GM19452 (cell line): Measurements from ENCODE around the gene ASXL3.

Experiments used
- ATAC-seq: cut with Tn5 transposase; IDR thresholded peaks from one replicate; pipeline ENCODE4 v1.9.1; 2021; ENCODE audit not compliant: unreplicated experiment

ASXL3 gene

DNA sequence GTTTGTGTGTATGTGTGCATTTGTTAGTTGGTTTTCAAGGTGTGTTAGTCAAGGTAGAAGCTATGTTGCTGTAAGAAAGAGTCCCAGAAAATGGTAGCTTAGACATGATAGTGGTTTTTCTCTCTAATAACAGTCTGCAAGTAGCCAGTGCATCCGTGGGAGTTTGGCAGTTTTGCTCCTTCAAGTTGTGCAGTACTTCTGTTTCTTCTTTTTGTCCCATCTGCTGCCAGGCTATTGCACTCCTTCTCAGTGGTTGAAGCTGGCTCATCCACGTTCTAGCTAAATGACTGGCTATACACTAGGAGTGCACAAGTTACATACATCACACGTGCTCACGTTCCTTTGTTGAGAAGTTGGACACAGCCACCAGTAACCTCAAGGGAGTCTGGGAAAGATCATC is 134.7 kb downstream of the ASXL3 start:
- no peak for ATAC-seq

DNA sequence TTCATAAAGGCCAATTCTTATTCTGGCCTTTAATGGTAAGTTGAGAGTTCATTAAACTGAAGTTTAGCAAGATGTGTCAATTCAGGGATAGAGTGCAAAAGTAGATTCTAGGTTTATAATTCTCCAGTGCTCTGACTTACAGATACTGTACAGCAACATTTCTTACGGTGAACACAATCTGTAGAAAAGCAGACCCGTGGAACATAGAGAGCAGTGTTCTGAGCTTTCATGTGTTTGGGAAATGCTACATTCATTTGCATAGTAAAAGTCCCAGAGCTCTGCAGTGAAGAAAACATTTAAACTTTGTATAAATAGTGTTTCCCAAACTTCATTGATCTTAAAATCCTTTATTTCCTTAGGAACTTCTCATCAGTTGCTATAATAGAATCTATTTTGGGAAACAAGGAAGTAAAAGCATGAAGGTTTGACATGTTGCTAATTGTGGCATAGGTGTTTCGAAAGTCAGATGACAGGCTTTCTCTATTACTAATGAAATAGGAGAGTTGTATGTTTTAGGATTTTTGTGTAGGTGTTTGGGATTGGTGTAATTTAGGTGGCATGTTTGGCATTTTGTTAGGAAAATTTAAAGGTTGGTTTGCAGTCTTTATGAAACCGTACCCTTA is 138.2 kb downstream of the ASXL3 start:
- no peak for ATAC-seq

- ATAC-seq = no peak
These were observed 139.3 kb downstream of the ASXL3 start for GRCh38 chr18:33717339-33717738.

DNA sequence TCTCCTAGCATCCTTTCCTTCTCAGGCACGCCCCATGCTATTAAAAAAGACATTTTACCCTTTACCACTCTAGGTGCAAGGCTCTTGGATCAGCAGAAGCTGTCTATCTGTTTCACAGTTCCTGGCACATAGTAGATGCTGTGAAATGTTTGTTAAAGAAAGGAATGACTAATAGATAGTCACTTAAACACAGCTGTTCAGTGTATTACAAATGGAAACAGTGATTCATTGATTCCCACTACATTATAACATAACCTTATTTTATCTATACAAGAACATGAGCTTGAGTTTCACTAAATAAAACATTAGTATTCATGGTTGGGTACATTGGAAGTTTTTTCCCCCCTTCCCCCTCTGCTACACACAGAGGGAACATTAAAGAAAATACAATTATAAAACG is 142.1 kb downstream of the ASXL3 start:
- no peak for ATAC-seq

GRCh38 chr18:33729556-33729955 is 151.5 kb downstream of the ASXL3 start:
- ATAC-seq = no peak

GRCh38 chr18:33733376-33733775 is 155.4 kb downstream of the ASXL3 start:
- ATAC-seq = no peak

DNA sequence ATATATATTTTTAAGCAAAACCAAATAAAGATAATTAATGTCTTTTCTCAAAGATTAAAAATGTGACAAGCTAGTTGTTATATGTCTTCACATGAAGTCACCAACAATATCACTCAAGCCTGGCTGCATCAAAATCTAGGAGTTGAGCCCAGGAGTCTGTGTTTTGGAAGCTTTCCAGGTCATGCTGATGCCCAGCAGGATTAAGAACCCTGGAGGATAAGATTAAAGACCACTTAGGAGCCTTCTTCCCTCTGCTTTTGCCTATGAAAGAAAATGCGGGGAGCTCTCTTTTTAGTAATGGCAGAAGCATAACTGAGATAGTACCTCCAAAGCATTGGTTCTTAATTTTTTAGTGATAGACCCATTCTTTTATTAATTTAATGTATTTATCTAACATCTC is 157.4 kb downstream of the ASXL3 start:
- no peak for ATAC-seq

GRCh38 chr18:33741760-33742159 is 163.7 kb downstream of the ASXL3 start:
- ATAC-seq = no peak

DNA sequence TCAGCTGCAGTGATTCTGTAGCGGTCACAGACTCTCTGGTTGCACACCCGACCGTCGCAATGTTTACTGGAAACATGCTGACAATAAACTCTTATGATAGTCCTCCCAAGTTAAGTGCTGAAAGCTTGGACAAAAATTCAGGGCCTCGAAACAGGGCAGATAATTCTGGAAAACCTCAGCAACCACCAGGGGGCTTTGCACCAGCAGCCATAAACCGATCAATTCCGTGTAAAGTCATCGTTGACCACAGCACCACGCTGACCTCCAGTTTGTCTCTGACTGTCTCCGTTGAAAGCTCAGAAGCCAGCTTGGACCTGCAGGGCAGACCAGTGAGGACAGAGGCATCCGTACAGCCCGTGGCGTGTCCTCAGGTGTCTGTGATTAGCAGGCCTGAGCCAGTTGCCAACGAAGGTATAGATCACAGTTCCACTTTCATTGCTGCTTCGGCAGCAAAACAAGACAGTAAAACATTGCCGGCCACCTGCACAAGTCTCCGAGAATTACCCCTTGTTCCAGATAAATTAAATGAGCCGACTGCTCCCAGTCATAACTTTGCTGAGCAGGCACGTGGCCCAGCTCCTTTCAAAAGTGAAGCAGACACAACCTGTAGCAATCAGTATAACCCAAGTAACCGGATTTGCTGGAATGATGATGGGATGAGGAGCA is 166.1 kb downstream of the ASXL3 start:
- no peak for ATAC-seq

- no peak for ATAC-seq
These were observed 167.3 kb downstream of the ASXL3 start for GRCh38 chr18:33745151-33745795.

DNA sequence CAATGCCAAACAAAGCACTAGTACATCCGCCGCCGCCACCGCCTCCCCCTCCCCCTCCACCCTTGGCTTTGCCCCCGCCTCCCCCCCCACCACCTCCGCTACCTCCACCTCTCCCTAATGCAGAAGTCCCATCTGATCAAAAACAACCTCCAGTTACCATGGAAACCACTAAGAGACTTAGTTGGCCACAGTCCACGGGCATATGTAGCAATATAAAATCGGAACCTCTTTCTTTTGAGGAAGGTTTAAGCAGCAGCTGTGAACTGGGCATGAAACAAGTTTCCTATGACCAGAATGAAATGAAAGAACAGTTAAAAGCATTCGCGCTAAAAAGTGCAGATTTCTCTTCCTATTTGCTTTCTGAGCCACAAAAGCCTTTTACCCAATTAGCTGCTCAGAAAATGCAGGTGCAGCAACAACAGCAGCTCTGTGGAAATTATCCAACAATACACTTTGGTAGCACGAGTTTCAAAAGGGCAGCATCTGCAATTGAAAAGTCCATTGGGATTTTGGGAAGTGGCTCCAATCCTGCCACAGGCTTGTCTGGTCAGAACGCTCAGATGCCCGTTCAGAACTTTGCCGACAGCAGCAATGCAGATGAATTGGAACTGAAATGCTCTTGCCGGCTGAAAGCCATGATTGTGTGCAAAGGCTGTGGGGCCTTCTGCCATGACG is 168.0 kb downstream of the ASXL3 start:
- ATAC-seq = no peak

DNA sequence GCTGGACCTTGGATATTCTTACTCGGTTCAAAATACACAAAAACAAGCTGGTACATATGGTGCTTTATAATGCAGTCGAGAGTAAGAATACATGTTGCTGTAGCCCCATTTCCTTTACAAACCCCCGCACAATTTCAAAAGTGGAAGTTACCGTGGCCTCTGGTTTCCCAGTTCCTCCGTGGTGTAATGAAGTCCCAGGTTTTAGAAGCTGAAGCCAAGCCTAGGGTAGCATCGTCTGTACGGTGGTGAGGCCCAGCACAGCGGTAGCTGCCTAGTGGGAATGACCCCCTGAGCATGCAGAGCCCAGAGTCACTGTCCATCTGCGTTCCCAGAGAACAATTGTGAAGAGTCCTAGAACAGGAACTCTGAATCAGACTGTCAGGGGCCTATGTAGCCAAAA is 171.8 kb downstream of the ASXL3 start:
- ATAC-seq = no peak

- no peak for ATAC-seq
These were observed 172.3 kb downstream of the ASXL3 start for GRCh38 chr18:33750366-33750765.

DNA sequence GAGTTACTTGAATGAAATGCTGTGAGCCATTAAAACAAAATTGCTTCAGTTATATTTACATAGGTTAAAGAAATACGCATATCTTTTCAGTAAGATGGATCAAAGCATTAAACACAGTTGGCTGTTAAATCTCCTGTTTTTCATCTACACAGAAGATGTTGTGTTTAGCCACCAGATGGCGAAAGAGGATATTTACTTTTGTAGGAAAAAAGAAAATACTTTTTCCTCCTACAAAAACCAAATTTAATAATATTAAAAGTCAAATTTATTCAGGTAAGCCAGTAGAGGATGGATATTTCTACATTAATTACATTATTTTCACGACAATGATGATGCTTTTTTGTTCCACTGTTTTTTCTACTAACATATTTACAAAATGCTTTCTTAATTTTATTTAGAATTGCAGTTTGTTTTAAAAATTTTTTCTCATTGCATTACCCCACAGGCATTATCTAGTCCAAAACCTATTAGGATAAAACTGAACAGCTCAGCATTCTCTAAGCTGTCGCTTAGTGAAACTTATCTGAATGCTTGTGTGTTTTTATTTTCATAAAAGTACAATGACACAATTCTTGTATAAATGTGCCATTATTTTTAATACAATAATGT is 173.7 kb downstream of the ASXL3 start:
- ATAC-seq = no peak

DNA sequence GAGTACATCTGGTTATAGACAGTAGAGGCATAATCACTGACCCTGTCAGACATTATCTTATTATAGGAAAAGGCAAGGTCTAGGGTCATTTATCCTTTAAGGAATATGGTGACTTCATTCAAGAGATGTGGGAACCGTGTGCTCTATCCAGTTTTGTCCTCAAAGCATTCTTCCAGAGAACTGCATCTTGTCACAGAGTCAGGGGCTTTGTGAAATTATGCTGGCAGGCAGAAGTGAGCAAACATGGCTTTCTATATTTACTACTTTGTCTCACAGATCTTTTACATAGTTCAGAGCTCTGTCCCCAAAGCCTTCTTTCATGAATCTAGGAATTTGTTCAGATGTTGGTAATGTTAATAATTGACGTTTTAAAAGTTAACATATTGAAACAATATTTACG is 177.4 kb downstream of the ASXL3 start:
- ATAC-seq = no peak

GRCh38 chr18:33755931-33756560 is 178.0 kb downstream of the ASXL3 start:
- no peak for ATAC-seq

DNA sequence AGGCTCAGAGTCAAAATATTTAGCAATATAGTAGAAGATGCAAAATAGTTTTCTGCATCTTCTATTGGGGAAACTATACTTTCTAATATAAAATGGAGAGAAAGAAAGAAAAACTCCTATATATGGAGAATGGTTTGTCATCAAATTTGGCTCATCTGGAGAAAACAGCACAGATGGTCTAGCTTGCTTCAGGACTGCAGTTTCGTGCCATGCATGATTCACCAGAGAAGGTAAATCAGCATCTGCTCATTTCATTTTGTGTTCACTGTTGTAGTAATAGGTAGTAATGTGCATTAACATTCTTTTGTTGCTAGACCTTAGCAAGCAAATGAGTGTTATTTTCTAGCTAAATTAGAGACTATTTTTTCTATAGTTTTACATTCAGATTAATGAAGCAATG is 179.0 kb downstream of the ASXL3 start:
- ATAC-seq = no peak

DNA sequence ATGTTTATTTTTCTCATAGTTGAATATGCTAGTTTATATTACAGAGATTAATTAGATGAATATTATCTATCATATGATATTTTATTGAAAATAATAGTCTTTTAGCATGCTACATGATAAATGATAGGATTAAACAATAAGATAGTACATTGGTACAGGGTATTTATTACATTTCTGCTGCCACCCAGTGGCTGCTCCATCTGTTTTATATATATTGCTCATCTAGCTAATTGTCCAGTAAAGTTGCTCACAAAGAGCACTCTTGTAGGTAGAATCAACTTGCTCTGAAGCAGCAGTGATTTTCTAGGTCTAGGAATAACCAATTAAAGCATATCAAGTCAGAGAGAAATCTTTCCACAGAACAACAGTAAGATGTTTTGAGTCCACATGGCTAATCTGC is 183.3 kb downstream of the ASXL3 start:
- ATAC-seq = no peak

DNA sequence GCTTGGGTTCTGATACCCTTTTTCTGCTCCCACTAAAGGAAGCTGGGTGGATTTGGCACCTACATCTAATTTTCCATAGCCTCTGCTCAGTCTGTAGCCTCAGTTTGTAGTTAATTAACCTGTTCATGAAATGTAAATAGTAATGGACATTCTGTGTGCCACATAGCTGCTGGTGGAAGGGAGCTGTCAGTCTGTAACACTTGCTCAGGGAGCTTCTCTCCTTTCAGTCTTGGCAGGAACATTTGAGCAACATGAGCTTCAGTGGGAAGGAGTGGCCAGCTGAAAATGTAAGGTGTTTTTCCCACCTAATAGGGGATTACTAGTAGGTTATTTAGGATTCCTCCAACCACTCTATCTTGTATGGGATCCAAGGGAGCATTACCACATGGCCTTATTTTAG is 203.4 kb downstream of the ASXL3 start:
- no peak for ATAC-seq
